HG03064 (cell line): ENCODE data around the gene PALLD.

Source experiments
- ATAC-seq: cut with Tn5 transposase; IDR thresholded peaks from one replicate; pipeline ENCODE4 v1.9.1; 2021; ENCODE audit warnings: low read depth; ENCODE audit not compliant: unreplicated experiment

The PALLD gene

GRCh38 chr4:168877511-168878491 is 380.9 kb downstream of the PALLD start:
- ATAC-seq, result no peak

- no peak for ATAC-seq
Observed at GRCh38 chr4:168878623-168879022, 381.8 kb downstream of the PALLD start.

- ATAC-seq, result no peak
Observed at GRCh38 chr4:168879188-168879587, 382.3 kb downstream of the PALLD start.

GRCh38 chr4:168880072-168880675 is 383.3 kb downstream of the PALLD start:
- no peak for ATAC-seq

GRCh38 chr4:168880811-168881595 is 384.2 kb downstream of the PALLD start:
- ATAC-seq, result peak; percentile 59

GRCh38 chr4:168881781-168882420 is 385.0 kb downstream of the PALLD start:
- no peak for ATAC-seq

GRCh38 chr4:168882650-168883233 is 385.9 kb downstream of the PALLD start:
- ATAC-seq, result no peak

- no peak for ATAC-seq
Observed at GRCh38 chr4:168883513-168883912, 386.7 kb downstream of the PALLD start.

GRCh38 chr4:168884251-168885124 is 387.6 kb downstream of the PALLD start:
- ATAC-seq, result no peak

GRCh38 chr4:168885400-168885799 is 388.5 kb downstream of the PALLD start:
- ATAC-seq, result no peak

GRCh38 chr4:168886351-168886750 is 389.5 kb downstream of the PALLD start:
- no peak for ATAC-seq

- ATAC-seq, result no peak
Observed at GRCh38 chr4:168887809-168888208, 391.0 kb downstream of the PALLD start.

GRCh38 chr4:168888715-168889215 is 391.9 kb downstream of the PALLD start:
- ATAC-seq, result no peak

- ATAC-seq, result no peak
Observed at GRCh38 chr4:168891086-168891485, 394.2 kb downstream of the PALLD start.

- no peak for ATAC-seq
Observed at GRCh38 chr4:168891688-168892087, 394.8 kb downstream of the PALLD start.

- ATAC-seq, result no peak
Observed at GRCh38 chr4:168892475-168892874, 395.6 kb downstream of the PALLD start.

- no peak for ATAC-seq
Observed at GRCh38 chr4:168893205-168893604, 396.4 kb downstream of the PALLD start.

- ATAC-seq, result no peak
Observed at GRCh38 chr4:168893807-168894206, 397.0 kb downstream of the PALLD start.

GRCh38 chr4:168900080-168900479 is 403.2 kb downstream of the PALLD start:
- ATAC-seq, result no peak
